HepG2 (cell line): ENCODE results near the gene ZNF385B. TPM values are rescaled to one million over a fixed set of nuclear protein-coding genes. Genes with fewer than 3 reads are reported as not detected.

Source experiments
- ARNT2 ChIP-seq: sonication (generic); formaldehyde crosslinking; IDR thresholded peaks from 2 replicates; pipeline ENCODE4 v1.8.0; 2022; ENCODE audit warnings: mild to moderate bottlenecking, low read depth, missing genetic modification reagents, moderate library complexity
- ERF ChIP-seq: IDR thresholded peaks from 2 replicates; pipeline ENCODE4 v1.6.1; 2018; ENCODE audit warnings: missing biosample characterization, missing genetic modification reagents
- FOXK1 ChIP-seq: sonication (generic); formaldehyde crosslinking; IDR thresholded peaks from 2 replicates; pipeline ENCODE4 v1.4.0; 2020; ENCODE audit warnings: low read depth, missing genetic modification reagents, borderline replicate concordance
- HOXD1 ChIP-seq: sonication (generic); formaldehyde crosslinking; IDR thresholded peaks from 2 replicates; pipeline ENCODE4 v1.5.0; 2020; ENCODE audit warnings: missing genetic modification reagents
- IRX3 ChIP-seq: sonication (generic); formaldehyde crosslinking; IDR thresholded peaks from 2 replicates; pipeline ENCODE4 v1.8.1; 2023; ENCODE audit warnings: mild to moderate bottlenecking, low read depth, missing genetic modification reagents, borderline replicate concordance
- KAT7 ChIP-seq: IDR thresholded peaks from 2 replicates; pipeline ENCODE4 v1.6.1; 2018; ENCODE audit warnings: borderline replicate concordance, missing compliant biosample characterization
- KDM5B ChIP-seq: sonication (generic); formaldehyde crosslinking; IDR thresholded peaks from 2 replicates; pipeline ENCODE4 v1.4.0; 2020; ENCODE audit warnings: missing genetic modification reagents, mild to moderate bottlenecking, borderline replicate concordance
- KLF13 ChIP-seq: sonication (generic); formaldehyde crosslinking; IDR thresholded peaks from 2 replicates; pipeline ENCODE4 v1.4.0; 2020; ENCODE audit warnings: mild to moderate bottlenecking, missing genetic modification reagents
- MTF2 ChIP-seq: sonication (generic); formaldehyde crosslinking; IDR thresholded peaks from 2 replicates; pipeline ENCODE4 v1.5.0; 2020; ENCODE audit warnings: missing genetic modification reagents, borderline replicate concordance
- NFE2L2 ChIP-seq: fragments of 150-350 bp; IDR thresholded peaks from 2 replicates; pipeline ENCODE4 v1.6.1; 2014; ENCODE audit warnings: low read length
- NFKBIZ ChIP-seq: IDR thresholded peaks from 2 replicates; pipeline ENCODE4 v1.6.1; 2018; ENCODE audit warnings: missing genetic modification reagents, missing compliant biosample characterization
- NFRKB ChIP-seq: fragments of 450-650 bp; IDR thresholded peaks from 2 replicates; pipeline ENCODE4 v1.6.1; 2017
- NONO ChIP-seq, 2 experiments: fragments of 450-650 bp in 1 of 2; sonication (generic) in 1 of 2; formaldehyde crosslinking in 1 of 2; IDR thresholded peaks in 1 of 2; conservative IDR thresholded peaks in 1 of 2; 2 replicates each; pipeline versions ENCODE4 v1.6.1 to v1.8.0; 2017 to 2022; ENCODE audit warnings: mild to moderate bottlenecking in 1 of 2, missing genetic modification reagents in 1 of 2, moderate library complexity in 1 of 2
- PHF20 ChIP-seq: sonication (generic); formaldehyde crosslinking; IDR thresholded peaks from 2 replicates; pipeline ENCODE4 v1.5.0; 2020; ENCODE audit warnings: mild to moderate bottlenecking, missing genetic modification reagents
- POGK ChIP-seq: sonication (generic); formaldehyde crosslinking; conservative IDR thresholded peaks from 2 replicates; pipeline ENCODE4 v1.8.0; 2022; ENCODE audit warnings: mild to moderate bottlenecking, moderate library complexity, missing genetic modification reagents
- RBAK ChIP-seq: sonication (generic); formaldehyde crosslinking; IDR thresholded peaks from 2 replicates; pipeline ENCODE4 v1.5.1; 2020; ENCODE audit warnings: mild to moderate bottlenecking, missing genetic modification reagents
- RFXAP ChIP-seq: sonication (generic); formaldehyde crosslinking; IDR thresholded peaks from 2 replicates; pipeline ENCODE4 v1.4.0; 2020; ENCODE audit warnings: missing genetic modification reagents, borderline replicate concordance
- RXRB ChIP-seq: IDR thresholded peaks from 2 replicates; pipeline ENCODE4 v1.6.1; 2016; ENCODE audit warnings: borderline replicate concordance, missing genetic modification reagents, missing compliant biosample characterization
- WIZ ChIP-seq: sonication (generic); formaldehyde crosslinking; IDR thresholded peaks from 2 replicates; pipeline ENCODE4 v1.5.1; 2020; ENCODE audit warnings: mild to moderate bottlenecking, missing genetic modification reagents
- ZBTB49 ChIP-seq: sonication (generic); formaldehyde crosslinking; IDR thresholded peaks from 2 replicates; pipeline ENCODE4 v1.4.0; 2020; ENCODE audit warnings: missing genetic modification reagents, borderline replicate concordance
- ZNF550 ChIP-seq: sonication (generic); formaldehyde crosslinking; IDR thresholded peaks from 2 replicates; pipeline ENCODE4 v1.4.0; 2020; ENCODE audit warnings: mild to moderate bottlenecking, missing genetic modification reagents, borderline replicate concordance
- ZNF678 ChIP-seq: sonication (generic); formaldehyde crosslinking; IDR thresholded peaks from 2 replicates; pipeline ENCODE4 v1.4.0; 2020; ENCODE audit warnings: mild to moderate bottlenecking, missing genetic modification reagents
- ZNF768 ChIP-seq: sonication (generic); formaldehyde crosslinking; IDR thresholded peaks from 2 replicates; pipeline ENCODE4 v1.4.0; 2020; ENCODE audit warnings: missing genetic modification reagents
- polyA plus RNA-seq, 8 experiments: library from polyadenylated mRNA; depleted of rRNA in 3 of 8; stranded (reverse) in 7 of 8; unstranded in 1 of 8; fragments of >200 nt; fragmentation: Illumina TruSeq in 4 of 8; extraction: Trizol in 4 of 8; gene quantifications; 2 replicates each; pipeline versions ENCODE4 v1.2.1 to v1.2.3, GENCODE V29; 2011 to 2016; ENCODE audit warnings: low read depth in 4 of 8, missing spikeins in 1 of 8, mixed read lengths in 1 of 8; ENCODE audit not compliant: insufficient read depth in 1 of 8
- total RNA-seq, 5 experiments: library from RNA; depleted of rRNA; stranded (reverse); fragments of >200 nt; fragmentation: Illumina TruSeq; extraction: Trizol; gene quantifications; 2 replicates each; pipeline ENCODE4 v1.2.3, GENCODE V29; 2016; ENCODE audit warnings: low read depth in 1 of 5
- TF ChIP-seq, protein P1 (sequence below): sonication (generic); formaldehyde crosslinking; conservative IDR thresholded peaks from 2 replicates; pipeline ENCODE4 v1.4.0; 2020; ENCODE audit warnings: missing genetic modification reagents
- TF ChIP-seq, protein P2 (sequence below): sonication (generic); formaldehyde crosslinking; IDR thresholded peaks from 2 replicates; pipeline ENCODE4 v1.4.0; 2020; ENCODE audit warnings: mild to moderate bottlenecking, missing genetic modification reagents

Gene ZNF385B
- total and polyA plus RNA-seq, 2 of the 13 experiments (the other 11 are each of a cell fraction or from before 2014, with no cell fraction given) = 3.3 to 6.7 TPM

DNA sequence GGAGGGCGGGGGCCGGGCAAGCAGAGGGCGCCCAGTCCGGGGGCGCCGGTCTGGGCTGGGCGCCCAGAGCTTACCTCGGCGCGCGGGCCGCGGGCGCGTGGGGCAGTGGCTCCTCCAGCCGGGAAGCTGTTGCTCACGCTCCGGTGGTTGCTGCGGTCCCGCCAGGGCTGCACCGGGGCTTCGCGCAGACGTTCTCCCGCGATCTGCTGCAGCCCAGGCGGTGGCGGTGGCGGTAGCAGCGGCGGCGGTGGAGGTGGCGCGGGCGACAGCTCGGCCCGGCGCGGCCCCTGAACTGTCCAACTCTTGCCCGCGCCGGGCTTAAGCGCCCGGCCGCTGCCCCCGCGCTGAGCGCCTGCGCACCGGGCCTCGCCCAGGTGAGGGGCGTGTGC lies 391 bp downstream of the ZNF385B start (continued):
- TF ChIP-seq RXRB (CRISPR knock-in tag) (no peak), ZBTB49 (CRISPR knock-in tag) (no peak), NFRKB (no peak), FOXK1 (CRISPR knock-in tag) (no peak), ZNF768 (CRISPR knock-in tag) (no peak), NFKBIZ (CRISPR knock-in tag) (no peak), ERF (CRISPR knock-in tag) (no peak), ARNT2 (CRISPR knock-in tag) (peak; percentile 31; the same call in 1 of the 2 replicates), RFXAP (CRISPR knock-in tag) (no peak), IRX3 (CRISPR knock-in tag) (no peak), KAT7 (CRISPR knock-in tag) (no peak), HOXD1 (CRISPR knock-in tag) (no peak), ZNF678 (CRISPR knock-in tag) (no peak), POGK (0 out of 2 replicates have a peak, but pooled peaks have one; percentile 28), WIZ (no peak), RBAK (no peak), NONO (IDR thresholded peaks at IDR 0.05) (no peak), NONO (CRISPR knock-in tag; conservative IDR thresholded peaks at IDR 0.05) (no peak), MTF2 (CRISPR knock-in tag) (no peak; the same call in 1 of the 2 replicates), KDM5B (CRISPR knock-in tag) (0 out of 2 replicates have a peak, but pooled peaks have one; percentile 38), NFE2L2 (no peak), KLF13 (no peak), PHF20 (no peak), ZNF550 (CRISPR knock-in tag) (no peak)
- TF ChIP-seq, protein P1, sequence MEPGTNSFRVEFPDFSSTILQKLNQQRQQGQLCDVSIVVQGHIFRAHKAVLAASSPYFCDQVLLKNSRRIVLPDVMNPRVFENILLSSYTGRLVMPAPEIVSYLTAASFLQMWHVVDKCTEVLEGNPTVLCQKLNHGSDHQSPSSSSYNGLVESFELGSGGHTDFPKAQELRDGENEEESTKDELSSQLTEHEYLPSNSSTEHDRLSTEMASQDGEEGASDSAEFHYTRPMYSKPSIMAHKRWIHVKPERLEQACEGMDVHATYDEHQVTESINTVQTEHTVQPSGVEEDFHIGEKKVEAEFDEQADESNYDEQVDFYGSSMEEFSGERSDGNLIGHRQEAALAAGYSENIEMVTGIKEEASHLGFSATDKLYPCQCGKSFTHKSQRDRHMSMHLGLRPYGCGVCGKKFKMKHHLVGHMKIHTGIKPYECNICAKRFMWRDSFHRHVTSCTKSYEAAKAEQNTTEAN (CRISPR knock-in tag) = no peak
- TF ChIP-seq, protein P2, sequence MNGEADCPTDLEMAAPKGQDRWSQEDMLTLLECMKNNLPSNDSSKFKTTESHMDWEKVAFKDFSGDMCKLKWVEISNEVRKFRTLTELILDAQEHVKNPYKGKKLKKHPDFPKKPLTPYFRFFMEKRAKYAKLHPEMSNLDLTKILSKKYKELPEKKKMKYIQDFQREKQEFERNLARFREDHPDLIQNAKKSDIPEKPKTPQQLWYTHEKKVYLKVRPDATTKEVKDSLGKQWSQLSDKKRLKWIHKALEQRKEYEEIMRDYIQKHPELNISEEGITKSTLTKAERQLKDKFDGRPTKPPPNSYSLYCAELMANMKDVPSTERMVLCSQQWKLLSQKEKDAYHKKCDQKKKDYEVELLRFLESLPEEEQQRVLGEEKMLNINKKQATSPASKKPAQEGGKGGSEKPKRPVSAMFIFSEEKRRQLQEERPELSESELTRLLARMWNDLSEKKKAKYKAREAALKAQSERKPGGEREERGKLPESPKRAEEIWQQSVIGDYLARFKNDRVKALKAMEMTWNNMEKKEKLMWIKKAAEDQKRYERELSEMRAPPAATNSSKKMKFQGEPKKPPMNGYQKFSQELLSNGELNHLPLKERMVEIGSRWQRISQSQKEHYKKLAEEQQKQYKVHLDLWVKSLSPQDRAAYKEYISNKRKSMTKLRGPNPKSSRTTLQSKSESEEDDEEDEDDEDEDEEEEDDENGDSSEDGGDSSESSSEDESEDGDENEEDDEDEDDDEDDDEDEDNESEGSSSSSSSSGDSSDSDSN (CRISPR knock-in tag) = peak; percentile 83; the same call in 1 of the 2 replicates
